Stimulated activated naive CD4-positive, alpha-beta T cell (primary cell): ENCODE results near the gene CAV1.
"Not testable (repeated sequence)": the region's sequence is repeated elsewhere in the genome, so short reads cannot be mapped to it uniquely, and the experiment has no call there.

Source experiments
- DNase-seq, 6 experiments: peaks; one replicate each; lab custom pipeline; 2025; lab: John Stamatoyannopoulos, UW

CAV1 gene

DNA sequence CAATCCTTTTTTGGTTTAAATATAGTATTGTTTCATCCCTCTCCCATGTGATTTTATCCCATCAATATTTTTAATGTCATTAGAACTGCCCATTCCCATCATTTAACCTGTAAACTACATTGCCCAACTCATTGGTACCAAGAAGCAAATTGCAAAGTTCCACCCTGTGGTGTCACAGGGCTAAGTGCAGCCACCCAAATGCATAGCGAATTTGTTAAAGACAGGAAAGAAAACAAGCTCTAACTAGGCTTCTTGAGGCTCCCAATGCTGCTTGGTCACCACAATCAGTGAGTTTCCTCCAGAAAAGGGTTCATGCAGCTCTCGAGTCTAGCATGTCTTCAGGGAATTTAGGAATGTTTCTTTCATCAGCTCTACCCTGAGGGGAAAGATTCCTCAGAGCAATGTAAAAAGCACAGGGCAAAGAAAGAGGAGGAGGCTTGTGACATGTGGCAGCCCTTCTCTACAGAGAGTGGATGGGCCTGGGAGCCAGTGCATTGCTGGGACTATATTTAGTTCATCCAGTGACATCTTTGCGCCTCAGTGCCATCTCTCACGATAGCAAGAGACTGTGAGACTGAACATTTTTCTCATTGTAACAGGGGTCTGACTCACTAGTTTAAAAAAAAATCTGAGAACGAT lies 58.1 kb downstream of the CAV1 start:
- no peak for DNase-seq

DNA sequence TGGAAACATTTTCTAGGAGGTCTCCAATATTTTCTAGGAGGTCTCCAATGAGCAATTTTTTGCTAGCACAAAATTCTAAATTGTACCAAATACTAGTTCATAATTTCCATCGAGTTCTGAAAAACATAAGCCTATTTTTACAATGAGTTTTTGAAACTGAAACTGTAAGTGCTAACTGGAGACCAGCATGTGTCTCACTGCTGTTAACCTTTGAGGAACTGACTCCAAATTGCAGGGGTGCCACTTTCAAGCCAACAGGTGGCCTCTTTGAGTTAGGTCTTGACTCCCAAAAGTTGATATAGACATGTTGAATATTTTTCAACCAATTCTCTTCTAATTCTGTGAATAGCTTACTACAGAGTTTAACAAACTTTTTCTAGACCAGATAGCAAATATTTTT lies 58.8 kb downstream of the CAV1 start:
- DNase-seq: no peak

DNA sequence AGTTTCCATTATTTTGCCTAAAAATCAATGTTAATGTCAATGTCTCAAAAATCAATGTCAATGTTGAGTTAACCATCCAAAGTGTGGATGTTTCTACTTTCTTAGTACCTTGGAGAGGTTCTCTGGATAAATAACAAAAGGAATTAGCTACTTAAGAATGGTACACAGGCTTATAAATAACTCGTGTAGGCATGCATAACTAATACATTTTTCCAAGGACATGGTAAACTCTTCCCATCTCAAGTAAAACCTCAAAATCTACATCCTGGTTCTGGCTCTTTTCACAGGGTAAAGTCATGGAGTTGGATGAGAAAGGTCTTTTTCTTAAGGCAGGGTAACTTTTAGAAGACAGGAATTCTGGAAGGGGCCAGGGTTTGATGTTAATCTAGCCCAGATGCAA lies 59.9 kb downstream of the CAV1 start:
- no peak for DNase-seq

DNA sequence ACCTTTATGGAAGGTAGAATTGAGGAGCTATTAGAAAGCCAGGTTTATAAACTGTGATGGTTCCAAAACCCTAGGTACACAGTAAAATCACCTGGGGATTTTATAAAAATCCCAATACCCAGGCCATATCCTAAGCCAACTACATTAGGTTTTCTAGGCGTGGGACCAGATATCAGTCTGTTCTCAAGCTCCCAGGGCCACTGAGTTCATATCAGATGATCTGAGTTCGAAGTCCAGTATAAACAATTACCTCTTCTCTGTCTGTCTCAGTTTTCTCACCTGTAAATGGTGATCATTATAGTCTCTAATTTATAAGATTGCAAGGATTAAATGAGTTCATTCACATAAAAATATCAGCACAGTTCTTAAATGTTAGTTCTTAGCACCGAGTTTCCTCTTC lies 60.6 kb downstream of the CAV1 start:
- no peak for DNase-seq

DNA sequence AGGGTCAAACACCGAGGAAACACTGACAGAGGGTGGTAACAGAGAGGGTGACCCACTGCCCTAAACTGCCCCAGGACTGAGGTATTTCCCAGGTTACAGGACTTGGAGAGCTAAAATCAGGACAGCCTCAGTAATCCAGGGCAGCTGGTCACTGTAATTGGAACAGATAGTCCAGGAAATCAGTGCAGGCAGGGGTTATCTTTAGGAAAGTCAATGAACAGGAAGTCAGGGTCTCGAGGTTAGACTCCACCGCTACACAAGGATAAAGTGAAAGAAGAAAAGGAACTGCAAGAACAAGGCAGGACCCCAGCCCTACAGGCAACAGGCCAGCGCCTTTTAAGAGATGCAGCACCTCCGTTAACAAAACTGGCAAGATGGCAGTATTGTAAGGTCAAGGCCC lies 61.1 kb downstream of the CAV1 start:
- DNase-seq: no peak

DNA sequence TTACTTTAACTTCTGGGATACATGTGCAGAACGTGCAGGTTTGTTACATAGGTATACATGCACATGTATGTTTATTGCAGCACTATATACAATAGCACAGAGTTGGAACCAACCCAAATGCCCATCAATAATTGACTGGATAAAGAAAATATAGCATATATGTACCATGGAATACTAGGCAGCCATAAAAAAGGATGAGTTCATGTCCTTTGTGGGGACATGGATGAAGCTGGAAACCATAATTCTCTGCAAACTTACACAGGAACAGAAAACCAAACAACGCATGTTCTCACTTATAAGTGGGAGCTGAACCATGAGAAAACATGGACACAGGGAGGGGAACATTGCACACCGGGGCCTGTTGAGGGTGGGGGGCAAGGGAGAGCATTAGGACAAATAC lies 62.4 kb downstream of the CAV1 start:
- DNase-seq: not testable (repeated sequence)

DNA sequence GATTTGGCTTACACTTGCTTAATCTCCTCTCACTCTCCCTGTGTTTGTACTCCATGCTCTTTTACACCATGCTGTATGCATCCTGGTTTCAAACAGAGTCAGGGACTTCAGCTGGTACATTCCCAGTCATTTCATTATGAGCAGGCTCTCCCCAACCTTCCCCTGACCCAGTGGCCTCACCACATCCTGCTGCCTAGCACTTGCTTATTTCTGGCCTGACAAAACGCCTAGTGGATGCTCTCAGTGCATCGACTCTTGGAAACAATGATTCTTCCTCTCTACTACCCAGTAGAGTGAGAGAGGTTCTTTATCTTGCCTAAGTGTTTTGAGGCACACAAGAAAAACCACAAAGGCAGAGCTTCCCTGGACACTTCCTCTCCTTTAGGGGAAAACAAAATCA lies 63.4 kb downstream of the CAV1 start:
- DNase-seq: no peak

DNA sequence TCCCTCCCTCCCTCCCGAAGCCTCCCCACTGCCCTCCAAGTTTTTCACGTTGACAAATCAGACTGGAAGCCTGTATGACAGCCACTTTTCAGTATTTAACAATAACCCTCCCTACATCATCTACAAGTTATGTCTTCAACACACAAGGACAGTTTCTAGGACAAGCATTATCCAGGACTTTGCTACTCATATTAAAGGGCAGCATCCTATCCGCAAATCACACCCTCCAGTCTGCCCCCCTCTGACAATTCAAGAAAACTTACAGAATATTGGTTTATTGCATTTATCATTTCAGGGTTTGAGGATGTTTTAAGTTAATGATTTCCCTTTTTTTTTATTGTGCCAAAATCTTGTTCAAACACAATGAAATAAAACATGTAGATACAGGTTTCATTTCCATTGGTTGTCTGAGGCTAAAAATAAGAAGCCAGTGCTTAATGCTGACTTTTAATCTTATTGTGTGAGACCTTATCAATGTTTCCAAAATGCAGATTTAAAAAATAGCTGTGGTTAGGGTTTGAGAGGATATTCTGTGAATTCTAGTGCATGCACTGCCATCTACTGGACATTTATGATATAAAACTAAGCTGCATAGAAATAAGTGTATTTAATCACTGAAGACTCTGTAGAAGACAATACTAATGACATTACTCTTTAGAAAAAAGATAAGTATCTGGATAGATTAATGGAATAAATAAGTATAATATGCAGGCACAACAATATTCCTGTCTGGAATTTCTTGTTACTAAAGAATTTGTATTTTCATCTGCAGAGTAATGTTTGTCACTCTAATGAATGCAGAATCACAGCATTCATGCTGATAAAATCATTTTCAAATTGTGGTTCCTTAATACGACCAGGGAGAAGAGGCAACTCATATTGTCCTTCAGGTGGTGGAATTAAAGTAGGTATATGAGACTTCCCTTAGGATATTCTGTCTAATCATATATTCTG lies 64.1 kb downstream of the CAV1 start:
- peak in 2 of 6 experiments; percentile 35 to 49 for DNase-seq

DNA sequence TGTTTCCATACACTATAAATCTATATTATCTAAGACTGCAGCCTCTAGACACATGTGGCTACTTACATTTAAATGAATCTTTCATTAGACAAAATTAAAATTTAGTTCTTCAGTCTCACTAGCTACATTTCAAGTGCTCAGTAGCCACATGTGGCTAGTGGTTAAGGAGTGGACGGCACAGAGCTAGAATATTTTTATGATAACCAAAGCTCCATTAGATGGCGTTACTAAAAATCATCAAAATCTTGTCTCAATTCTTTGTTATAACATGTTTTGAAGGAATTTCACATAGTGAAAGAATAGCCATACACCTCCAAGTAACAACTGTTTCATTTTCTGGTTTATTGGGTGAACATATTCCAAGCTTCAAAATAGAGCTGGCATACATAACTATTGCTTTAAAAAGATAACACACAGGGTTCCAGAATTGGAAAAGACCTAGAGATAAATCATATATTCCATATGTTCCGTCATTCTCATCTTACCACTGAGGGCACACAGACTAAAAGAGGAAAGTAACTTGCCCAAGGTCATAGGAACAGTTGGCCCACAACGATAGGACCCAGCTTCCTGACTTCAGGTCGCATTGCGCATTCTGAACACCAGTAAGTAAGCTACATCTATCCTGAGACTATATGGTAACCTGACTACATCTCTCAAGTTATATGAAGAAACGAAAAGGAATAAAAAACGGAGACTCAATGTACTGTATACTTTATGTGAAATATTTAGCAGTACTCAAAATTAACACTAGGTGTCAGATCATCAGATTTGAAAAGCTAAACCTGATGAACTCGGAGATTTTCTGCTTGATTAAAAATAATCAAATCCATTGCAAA lies 66.6 kb downstream of the CAV1 start:
- peak in 1 of 6 experiments; percentile 3 for DNase-seq

DNA sequence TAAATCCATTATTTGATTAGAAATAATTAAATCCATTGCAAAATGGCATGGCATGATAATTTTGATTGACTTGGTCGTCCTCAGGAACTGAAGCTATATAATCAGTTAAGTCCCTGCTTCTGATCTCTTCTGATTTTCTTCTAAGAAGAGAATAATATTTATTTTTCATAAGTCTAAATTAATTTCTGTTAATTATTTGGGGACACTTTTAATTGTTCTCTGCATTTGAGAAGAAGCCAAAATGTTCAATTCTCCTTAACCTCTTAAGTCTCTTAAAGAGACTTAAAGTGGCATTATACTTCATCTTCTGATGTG lies 67.2 kb downstream of the CAV1 start:
- no peak for DNase-seq

DNA sequence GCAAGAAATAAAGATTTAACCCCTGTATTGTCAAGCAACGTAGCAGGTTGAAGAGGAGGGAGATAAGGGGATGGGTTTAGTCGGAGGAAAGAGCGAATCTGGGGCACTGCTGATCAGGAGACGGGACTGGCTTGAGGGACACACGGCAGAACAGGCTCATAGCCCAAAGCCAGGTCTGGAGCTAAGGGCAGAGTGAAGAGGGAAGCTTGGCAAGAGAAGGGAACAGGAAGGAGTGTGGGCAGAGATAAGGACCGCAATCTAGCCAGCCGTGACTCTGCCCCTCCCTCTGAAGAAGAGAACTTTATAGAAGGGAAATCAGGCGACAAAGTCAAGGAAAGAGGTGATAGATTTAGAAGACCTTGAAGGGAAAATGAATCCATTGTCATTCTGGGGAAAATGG lies 67.6 kb downstream of the CAV1 start:
- DNase-seq: no peak

DNA sequence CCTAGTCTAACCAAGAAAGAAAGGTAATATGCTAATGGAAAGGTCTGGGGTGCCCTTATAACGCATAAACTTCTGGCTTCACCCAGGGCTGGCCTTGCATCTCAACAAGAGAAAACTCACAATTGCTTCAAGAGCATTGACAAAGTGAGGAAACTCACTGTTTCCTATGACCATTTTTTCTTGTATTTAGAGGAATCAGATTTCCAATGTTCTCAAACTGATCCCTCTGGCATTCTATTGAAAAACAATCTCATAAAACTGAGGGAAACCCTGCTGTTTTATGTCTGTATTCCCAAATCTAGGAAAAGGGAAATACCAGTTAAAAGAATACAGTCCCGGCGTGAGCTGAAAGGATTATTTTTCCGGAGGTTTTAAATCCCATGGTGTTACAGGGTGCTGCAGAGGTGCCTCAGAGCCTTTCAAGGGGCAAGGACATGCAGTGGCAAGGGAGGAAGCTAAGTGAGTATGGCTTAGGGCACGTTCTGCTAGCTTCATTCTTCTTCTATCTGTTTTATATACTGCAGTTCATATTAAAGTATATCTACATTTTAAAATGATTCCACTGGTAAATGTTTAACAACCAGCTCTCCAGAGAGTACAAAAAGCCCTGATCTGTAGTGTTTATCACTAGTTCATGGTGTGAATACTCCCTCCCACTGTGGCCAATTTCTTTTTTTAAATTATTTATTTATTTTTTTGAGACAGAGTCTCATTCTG lies 68.7 kb downstream of the CAV1 start:
- no peak for DNase-seq

DNA sequence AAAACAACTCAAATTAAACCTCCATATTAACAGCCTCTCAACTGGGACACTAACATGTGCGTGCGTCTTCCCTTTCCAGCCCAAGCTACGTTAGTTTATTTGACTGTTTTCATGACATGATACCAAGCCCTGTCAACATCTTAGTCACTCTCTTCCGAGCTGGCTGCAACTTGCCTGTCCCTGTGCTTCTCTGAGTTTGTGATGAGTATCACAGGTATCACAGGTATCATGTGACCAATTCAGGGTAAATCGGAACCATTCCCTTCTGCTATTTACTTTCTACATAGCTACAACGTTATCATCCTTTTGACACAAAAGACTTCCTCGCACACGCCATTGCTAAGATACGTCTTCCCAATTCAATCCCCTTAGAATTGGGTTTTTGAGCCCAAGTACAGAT lies 70.2 kb downstream of the CAV1 start:
- no peak for DNase-seq

DNA sequence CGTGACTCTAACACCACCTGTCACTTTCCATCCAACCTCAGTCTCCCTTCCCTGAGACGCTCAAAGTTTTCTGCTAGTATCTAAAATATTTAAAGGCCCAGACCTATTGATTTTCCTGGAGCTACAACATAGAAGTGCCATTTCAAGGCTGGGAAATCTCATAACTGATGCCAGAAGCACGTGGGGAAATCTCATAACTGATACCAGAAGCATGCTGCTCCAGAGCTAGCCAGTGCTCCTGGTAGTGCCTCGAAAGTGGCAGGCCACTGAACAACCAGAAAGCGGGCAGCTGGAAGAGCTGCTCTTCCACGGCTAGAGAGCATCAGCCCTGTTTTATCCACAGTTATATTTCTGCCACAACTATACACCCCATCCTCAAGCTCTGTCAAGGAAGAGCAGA lies 72.5 kb downstream of the CAV1 start:
- no peak for DNase-seq

DNA sequence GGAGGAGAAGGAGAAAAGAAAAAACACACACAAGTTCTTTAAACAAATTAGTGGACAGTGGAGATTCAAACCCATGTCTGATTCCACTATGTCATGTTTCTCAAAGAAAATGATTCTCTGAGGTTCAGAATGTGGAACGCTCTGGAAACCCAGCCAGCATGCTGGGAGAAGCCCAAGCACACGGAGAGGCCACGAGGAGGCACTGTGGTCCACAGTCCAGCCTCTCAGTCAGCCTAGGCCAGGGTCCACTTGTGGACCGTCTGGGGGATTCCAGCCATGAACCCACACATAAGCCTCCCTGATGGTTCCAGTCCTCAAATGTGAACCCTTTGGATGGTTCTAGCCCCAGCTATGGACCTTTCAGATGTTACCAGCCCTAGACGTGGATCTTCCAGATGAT lies 73.4 kb downstream of the CAV1 start:
- DNase-seq: no peak

DNA sequence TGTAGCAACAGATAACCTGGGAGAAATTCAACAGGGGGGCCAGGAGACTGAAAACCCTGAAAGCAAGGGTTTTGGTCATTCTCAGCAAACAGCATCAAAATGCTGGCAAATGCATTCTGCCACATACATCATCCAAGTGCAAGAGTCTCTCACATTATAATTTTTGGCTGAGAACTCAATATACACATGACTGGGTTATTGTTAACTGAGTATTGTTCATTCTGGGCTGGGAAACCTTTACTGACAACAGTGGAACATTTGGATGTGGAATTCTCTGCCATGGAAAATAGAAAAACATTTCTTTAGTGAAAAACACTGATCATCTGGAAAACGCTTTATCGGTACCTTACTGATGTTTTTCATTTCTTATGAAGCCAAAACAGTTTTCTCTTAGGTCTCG lies 74.0 kb downstream of the CAV1 start:
- DNase-seq: no peak

DNA sequence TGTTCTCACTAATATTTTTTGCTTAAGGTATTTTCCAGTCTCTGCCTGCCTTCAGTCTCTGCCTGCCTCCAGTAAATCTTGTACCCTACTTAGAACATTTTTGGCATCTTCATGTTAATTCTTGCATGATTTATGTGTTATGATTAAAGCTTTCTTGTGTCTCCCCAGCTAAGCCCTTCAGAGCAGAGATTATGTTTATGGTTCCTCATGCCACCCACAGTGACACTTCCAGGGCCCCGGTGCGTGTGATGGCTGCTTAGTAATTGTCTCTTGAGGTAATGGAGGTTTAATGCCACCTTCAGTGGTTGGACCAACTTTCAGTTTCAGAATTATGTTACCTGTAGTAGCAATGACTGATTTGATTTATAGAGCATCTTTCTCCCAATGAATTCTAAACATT lies 76.6 kb downstream of the CAV1 start:
- no peak for DNase-seq

DNA sequence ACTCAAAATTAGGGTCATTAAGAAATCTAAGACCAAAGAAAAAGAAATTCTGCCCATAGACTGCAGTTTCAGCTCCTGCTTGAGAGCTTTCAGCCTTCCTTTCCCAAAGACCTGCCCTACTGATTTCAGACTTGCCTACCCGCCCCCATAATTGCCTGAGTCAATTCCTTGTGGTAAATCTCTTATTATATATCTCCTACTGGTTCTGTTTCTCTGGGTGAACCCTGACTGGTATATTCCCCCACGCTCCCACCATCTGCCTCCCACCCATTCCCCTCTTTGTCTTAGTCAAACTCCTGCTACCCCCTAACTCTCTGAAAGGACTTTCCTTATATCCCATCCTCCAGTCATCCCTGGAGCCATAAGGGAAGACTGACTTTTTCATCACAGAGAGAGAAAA lies 82.5 kb downstream of the CAV1 start:
- DNase-seq: no peak

DNA sequence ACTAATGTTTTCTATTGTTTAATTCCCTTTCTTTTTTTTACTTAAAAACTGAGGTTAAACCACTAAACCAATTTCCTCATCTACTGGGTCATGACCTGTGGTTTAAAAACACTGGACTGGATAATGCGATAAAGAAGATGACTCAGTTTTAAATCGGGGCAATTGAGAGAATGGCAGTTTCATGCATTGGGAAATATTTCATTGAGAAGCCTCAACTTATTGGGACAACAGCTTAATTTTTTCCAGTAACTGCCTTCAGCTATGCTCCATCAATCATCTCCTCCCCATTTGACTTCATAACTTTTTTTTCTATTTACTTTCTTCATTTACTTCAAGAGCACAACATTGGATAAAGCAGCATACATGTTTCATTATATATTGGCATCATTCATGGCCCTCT lies 85.4 kb downstream of the CAV1 start:
- no peak for DNase-seq

DNA sequence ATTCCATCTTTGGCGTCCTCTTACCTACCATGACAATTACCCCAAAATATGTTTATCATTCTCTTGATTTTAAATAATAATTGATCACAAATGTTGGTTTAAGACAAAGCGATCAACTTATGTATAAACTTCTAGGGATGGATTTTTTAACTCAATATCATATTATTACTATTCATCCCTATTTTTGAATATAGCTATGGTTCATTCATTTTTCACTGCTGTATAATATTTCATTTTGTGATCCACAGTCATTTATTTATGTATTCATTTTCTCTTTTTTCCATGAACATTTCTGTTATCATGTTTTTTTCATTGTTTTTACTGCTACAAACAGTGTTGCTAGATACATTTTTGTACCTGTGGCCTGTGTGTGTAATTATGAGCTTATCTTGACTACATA lies 85.9 kb downstream of the CAV1 start:
- no peak for DNase-seq
